Ureter (tissue), 1 donor: ENCODE measurements around the gene PRMT1. TPM values are rescaled to one million over a fixed set of nuclear protein-coding genes. Genes with fewer than 3 reads are reported as not detected.

Experiments used
- DNase-seq: peaks from one replicate; pipeline ENCODE4 v3.0.0-alpha.2; 2020; ENCODE audit warnings: low spot score
- total RNA-seq: library from RNA; stranded (reverse); gene quantifications from one replicate; pipeline ENCODE4 v1.2.4, GENCODE V29; 2023
- donor health status: DM: yes; HTN: yes; CAD: no.

Gene PRMT1
- total RNA-seq, 1 donor from 2014 or later: 166 TPM

DNA sequence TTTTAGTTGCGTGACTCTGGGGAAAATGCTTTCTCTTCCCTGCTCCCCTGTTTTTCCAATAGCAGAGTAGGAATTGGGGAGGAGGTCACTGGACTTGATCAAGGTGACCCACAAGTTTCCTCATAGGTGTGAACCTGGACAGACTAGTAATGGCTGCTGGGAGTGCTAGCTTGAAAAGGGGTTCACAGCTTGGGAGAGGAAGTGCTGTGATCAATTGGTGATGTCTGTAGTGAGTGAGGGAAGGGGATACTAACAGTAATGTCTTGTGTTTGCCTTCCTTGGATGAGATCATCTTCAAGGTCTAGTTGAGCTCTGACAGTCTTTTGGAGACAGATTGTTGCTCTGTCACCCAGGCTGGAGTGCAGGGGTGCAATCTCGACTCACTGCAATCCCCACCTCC lies 9.6 kb upstream of the PRMT1 start:
- no peak for DNase-seq

DNA sequence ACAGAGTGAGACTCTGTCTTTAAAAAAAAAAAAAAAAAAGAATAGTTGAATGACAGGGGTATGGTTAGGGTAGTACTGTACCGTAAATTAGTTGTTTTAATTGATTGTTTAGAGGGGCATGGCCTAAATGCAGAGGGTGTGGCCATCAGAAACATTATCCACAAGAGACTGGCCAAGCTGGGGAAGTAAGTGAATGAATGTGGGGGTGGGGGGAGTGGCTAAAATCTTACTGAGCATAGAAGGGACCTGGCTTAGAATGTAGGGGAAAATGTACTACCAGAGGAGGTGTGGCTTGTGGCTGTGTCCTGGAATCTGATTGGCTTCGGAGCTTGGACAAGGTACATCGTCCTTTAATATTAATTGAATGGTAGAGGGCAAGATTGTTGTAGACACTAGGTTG lies 7.6 kb upstream of the PRMT1 start:
- no peak for DNase-seq

DNA sequence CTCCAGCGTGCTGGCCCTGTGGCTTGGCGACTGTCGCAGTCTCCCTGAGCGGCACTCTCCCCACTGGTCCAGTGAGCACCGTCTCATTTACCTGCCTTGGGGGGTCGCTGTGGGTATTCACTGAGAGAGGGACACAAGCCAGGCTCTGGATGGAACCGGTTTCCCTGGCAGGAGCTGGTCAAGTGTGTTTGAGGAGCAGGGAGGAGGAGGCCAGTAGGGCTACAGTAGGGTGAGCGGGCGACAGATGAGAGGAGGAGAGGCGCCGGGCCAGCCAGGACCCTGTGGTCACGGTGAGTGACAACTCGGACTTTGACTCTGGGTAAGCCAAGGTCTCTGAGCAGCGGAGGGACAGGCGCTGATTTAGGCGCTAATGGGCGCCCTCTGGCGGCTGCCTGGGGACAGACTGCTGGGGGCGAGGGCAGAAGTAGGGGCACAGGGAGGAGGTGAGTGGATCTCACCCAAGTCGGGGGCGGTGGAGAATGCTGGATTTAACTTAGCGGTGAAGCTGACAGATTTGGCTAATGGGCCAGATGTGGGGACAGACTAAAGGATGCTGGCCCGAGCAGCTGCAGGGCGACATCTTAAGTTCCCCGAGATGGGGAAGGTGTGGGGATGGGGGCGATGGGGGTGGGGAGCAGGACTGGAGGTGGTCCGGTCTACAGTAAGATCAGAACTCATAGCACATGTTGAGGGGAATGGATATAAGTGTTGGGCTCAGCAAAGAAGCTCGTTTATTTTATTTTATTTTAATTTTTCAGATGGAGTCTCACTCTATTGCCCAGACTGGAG lies 4.7 kb upstream of the PRMT1 start:
- DNase-seq: peak; percentile 69

DNA sequence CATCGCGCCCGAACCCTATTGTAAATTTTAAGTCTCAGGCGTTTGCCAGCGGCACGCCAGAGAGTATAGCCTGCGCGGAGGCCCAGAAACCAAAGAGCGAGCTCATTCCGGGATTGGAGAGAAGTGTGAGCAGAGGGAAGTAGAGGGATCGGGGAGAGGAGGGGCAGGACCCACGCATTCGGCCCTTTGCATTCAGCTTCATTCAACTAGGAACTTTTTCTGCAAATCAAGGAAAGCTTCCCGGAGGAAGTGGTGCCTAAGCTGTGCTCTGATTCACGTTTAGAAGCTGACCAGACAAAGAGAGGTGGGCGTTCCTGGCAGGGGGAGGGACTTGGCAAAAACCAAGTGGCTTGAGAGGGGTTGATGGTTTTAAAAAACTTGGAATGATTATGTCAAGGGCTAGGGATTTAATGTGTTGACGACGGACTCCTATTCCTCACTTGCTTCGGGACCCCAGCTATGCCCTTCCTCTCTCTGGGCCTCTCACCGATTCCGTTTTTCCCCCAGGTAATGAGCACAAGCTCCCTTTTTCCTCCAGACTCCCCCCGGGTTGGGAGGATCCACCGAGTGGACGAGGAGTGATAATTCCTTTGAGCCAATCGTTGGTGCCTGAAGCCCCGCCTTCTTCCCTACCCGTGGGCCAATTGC lies 811 bp upstream of the PRMT1 start:
- peak; percentile 91 for DNase-seq

DNA sequence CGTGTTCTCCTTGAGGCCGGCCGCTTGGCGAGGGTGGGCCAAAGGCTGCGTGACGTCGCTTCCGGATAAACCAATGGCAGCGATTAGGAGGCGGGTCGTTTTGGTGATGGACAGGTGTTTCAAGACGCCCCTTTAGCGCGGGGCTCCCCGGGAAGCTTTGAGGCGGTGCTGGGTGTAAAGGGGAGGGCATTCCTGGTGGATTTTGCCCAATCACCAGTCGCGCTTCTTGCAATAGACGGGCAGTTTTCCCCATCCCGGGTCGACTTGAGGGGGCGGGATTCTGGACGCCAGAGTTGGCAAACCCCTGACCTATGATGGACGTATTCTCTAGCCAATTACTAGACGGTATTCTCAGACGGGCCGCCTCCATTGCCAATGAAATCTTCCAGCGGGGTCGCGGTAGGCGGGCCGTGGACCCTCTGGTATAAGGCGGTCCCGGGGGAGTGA lies 264 bp upstream of the PRMT1 start:
- DNase-seq: peak; percentile 100

DNA sequence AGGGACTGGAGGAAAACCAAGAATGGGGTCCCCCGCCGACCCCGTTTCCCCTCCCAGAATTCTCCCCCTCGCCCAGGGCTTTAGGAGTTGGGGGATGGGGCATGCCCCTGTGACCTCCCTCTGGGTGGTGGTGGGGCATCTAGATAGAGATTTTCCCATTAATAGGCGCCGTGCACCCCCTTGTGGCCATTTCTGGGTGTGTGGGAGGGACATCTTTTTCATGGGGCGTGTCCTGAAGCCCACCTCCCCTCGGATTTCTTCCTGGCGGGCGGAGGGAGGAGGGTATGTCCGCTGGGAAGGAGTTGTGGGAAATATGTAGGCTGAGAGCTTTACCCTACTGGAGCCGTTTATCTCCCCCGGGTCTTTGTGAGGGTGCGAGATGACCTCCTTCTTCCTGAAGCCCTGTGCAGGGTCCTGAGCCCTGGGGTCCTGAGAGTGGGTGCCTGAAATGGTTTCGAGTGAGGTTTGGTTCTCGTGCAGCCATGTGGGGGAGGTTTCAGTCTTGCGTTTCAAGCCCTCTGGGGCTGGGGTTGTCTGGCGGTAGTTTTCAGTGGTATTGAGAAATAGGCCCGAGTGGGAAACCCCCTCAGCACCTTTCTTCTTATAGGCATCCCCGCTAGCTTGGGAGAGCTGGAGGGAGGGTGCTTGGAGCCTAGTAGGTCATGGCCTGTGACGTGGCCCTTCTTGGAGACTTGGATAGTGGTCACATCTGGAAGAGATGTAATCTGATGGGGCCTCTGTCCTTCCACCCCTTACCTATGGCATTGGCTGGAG lies 1.0 kb downstream of the PRMT1 start:
- peak; percentile 85 for DNase-seq

DNA sequence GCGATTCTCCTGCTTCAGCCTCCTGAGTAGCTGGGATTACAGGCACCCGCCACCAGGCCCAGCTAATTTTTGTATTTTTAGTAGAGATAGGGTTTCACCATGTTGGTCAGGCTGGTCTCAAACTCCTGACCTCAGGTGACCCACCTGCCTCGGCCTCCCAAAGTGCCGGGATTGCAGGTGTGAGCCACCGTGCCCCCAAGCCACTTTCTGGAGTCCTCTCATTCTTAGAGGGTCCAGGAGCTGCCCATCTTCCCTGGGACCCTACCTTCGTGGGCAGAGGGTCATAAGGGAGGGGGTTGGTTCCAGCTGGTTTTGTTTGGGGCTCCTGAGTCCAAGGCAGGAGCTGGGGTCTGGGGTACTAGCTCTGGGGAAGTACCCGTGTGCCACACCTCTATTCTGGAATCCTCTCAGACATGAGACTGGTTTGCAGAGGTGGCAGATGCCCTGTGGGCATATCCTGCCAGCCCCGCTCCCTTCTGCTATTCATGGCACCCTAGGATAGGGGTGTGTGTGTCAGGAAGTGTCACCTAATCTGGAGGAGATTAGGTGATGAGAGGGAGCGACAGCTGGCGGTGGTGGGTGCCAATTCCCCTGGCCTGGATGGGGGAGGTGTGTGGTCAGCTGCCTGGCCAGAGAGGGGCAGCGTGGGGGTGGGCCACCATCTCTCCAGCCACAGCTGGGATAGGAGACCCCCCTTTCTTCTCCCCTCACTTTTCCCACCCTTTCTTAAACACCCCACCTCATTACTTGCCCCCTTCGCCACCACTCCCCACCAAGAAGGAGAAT lies 2.1 kb downstream of the PRMT1 start:
- DNase-seq: no peak

DNA sequence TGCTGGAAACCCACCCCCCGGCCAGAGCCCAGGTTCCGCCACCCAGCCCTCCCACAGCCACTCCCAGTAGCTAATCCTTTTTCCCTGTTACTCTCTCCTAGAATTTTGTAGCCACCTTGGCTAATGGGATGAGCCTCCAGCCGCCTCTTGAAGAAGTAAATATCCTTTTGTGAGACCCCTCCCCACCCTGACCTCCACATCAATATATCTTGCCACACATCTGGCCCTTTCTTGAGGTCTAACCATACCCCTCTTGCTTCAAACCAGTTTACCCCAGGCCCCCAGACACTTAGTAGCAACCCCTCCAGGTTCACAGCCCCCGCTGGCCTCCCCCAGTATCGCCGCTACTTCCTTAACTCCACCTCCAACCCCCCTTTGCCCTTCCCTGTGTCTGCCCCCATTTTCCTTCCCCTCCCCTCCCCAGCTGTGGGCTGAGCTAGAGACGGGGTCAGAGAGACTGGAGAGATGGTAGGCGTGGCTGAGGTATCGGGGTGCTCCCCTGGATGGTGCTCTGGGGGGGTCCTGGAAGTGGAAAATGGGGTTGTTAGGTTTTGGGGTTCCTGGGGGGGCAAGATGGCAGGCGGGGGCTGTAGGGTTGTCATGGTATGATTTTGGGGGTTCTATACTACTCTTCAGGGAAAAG lies 2.8 kb downstream of the PRMT1 start:
- DNase-seq: no peak

DNA sequence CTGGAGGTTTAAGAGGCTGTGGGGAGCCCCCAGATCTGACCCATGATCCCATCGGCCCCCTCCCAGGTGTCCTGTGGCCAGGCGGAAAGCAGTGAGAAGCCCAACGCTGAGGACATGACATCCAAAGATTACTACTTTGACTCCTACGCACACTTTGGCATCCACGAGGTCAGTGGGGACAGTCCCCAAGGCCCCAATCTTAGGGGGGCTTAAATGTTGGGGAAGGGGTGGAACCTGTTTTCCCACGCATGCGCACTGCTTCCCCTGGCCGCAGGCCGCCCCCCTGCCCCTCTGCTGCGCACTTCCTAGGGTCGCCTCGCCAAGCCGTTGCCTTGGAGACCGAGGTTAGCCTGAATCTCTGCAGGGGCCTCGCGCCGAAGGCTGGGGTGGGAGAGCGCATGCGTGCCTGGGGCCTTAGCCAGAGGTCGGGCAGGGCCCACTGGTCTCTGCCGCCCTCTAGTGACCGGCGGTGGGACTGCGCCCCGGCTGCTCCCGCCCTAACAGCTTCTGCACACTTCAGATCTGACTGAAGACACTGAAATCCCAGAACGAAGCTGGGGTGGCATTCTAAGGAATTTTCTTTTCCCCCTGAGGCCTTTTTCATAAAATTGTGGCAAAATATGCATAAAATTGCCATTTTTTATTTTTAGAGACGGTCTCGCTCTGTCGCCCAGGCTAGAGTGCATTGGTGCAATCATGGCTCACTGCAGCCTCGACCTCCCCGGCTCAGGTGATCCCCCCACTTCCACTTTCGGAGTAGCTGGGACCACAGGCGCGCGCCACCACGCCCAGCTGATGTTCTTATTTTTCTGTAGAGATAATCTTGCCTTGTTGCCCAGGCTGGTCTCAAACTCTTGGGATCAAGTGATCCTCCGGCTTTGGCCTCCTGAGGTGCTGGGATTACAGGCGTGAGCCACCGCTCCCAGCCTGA lies 3.6 kb downstream of the PRMT1 start:
- DNase-seq: peak; percentile 92

DNA sequence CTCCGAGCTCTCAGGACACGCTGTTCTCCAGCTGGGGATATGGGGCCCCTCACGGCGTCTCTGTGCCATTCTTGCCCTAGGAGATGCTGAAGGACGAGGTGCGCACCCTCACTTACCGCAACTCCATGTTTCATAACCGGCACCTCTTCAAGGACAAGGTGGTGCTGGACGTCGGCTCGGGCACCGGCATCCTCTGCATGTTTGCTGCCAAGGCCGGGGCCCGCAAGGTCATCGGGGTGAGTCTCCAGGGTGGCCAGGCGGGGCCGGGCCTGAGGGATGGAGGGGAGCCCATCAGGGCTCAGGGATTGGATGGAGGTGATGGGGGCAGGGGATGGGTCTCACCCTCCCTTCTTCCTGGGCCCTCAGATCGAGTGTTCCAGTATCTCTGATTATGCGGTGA lies 4.8 kb downstream of the PRMT1 start:
- DNase-seq: no peak

DNA sequence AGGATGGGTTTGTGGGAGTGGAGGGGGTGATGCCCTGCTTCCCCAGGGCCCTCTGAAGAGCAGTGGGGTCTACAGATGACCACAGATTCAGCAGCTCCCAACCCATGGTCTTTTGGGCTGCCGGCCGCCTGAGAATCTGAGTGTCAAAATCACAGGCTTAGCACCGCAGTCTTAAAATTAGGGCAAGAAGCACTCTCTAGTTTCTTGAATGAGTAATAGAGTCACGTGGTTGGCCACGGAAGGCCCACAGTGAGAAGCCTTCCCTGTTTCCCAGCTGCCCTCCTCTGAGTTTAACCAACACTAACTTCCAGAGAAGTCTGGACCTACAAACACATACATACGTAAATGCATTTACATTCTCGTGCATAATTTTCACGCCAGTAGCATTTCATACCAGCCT lies 5.2 kb downstream of the PRMT1 start:
- no peak for DNase-seq

DNA sequence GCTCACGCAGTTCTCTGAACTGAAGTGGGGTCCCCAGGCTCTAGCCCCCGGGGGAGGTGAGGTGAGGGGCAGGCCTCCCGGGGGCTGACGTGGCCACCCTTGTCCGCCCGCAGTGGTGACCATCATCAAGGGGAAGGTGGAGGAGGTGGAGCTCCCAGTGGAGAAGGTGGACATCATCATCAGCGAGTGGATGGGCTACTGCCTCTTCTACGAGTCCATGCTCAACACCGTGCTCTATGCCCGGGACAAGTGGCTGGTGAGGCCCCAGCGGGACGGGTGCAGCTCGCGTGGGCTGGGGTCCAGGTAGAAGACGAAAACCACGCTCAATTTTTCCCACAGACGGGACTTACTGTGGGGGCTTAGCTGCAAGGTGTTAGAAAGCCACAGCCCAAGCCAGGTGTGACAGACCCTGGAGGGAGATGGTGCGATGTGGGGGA lies 6.8 kb downstream of the PRMT1 start:
- DNase-seq: no peak

DNA sequence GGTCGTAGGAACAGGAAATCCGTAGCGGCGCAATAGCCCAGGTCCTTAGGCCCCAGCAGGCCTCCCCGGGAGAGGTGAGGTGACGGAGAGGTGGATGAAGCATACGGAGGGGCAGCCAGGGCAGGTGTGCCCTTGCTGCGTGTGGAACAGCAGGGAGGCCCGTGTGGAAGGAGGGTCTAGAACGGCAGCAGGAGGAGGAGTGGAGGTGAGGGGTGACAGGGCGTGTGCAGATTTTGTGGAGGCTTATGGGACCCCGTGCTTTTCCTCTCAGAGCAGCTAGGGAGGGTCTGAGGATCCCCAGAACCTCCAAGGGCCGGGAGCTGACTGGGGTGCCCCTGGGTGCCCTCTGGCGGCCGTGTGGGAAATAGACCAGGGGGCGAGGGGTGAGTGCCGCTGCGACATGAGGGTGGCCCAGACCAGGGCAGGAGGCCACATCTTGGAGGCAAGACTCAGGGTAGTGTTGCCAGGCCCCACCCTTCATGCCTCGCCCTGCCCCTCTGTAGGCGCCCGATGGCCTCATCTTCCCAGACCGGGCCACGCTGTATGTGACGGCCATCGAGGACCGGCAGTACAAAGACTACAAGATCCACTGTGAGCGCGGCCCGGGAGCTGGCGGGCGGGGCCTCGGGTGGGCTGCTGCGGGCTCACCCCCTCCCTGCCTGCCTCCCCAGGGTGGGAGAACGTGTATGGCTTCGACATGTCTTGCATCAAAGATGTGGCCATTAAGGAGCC lies 7.3 kb downstream of the PRMT1 start:
- no peak for DNase-seq

DNA sequence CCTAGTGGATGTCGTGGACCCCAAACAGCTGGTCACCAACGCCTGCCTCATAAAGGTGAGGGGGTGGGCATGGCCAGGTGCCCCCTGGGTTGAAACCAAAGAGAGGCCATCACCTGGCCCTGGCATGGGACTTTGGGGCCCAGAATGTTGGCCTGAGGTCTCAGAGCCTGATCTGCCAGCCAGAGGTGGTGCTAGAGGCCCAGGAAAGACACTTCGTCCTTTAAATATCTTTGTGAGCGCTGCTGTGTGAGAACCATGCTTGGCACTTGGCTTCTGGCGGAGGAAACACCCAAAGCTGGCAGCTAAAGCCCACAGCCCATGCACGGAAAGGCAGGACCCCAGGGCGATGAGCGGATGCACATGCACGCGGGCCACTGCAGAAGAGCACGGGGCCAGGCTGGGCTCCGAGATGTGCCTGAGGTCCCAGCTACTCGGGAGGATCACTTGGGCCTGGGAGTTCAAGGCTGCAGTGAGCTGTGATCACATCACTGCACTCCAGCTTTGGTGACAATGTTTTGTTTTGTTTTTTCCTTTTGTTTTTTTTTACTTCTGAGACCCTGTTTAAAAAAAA lies 8.0 kb downstream of the PRMT1 start:
- DNase-seq: no peak

DNA sequence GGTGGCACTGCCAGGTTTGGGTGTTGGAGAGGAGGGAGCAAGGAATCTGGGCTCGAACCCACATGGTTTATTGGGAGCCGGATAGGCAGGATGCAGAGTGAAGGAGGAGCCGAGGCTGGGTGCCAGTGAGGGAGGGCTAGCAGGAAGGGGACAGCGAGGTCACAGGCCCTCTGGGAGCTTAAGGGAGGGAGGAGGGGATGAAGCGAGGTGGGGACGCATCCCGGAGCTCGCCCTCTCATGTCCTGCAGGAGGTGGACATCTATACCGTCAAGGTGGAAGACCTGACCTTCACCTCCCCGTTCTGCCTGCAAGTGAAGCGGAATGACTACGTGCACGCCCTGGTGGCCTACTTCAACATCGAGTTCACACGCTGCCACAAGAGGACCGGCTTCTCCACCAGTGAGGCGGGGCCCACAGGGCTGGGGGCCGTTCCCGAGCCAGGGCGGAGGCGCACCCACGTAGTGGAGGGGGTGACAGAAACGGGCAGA lies 8.8 kb downstream of the PRMT1 start:
- DNase-seq: no peak

DNA sequence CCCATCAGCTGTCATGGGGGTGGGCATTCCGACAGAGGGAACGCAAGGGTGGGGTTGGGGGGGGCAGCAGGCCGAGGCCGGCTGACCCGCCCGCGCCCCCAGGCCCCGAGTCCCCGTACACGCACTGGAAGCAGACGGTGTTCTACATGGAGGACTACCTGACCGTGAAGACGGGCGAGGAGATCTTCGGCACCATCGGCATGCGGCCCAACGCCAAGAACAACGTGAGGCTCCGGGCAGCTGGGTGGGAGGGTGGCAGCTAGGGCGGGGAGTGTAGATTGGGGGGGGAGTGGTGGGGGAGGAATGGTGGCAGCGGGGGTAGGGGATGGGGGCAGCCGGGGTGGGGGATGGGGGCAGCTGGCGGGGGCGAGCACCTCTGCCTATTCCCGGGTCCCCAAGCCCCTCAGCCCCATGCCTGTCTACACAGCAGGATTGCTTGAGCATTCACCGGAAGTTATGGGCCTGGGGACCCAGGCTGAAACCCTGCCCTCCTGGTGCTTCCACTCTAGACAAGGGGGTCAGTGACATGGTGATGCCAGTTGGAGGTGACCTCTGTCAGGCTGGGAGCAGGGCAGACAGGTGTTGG lies 9.5 kb downstream of the PRMT1 start:
- no peak for DNase-seq

DNA sequence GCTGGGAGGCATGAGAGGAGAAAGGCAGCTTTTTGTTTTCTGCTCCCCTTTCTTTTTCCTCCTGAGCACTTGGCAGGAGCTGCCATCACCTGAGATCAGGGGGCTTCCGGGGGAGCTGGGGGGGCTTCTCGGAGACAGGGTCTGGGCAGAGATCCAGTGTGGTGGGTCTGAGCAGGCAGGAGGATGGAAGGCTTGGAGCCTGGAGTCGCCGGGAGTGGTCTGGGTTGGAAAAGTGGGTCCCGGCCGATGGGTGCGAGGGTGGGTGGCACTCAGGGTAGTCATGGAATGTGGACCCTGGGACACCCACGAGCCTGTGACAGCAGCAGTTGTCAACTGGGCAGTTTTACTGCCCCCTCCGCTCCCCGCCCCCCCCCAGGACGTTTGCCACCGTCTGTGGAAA lies 10.1 kb downstream of the PRMT1 start:
- DNase-seq: no peak

DNA sequence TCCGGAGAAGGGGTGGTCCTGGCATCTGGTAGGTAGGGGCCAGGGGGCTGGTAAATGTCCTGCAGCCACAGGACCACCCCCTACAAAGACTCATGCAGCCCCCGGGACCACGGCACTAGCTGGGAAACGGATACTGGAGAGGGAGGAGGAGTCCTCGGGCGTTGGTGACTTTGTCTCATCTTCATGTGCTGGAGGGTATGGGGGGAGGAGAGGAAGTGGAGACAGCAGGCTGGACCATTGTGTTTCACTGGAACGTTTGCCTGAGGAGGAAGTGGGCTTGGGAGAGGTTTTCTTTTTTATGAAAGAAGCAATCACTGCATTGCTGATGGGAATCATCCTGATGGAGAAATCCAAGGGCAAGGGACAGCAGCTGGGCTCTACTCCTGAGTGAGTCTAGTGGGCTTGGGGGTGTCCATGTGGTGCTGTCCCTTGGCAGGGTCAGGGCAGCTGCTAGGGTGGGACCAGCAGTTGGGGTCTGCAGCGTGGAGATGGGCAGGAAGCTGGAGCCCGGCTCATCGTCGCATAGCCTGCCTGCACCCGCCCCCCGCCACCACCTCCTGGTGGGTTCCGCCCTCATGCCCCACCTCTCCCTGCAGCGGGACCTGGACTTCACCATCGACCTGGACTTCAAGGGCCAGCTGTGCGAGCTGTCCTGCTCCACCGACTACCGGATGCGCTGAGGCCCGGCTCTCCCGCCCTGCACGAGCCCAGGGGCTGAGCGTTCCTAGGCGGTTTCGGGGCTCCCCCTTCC lies 10.7 kb downstream of the PRMT1 start:
- DNase-seq: no peak
